GM20000 (cell line): ENCODE results near the gene CAMTA1.

ENCODE experiments used
- DNase-seq: peaks from one replicate; pipeline ENCODE4 v3.0.0; 2012; ENCODE audit warnings: low spot score
- TF ChIP-seq, protein P1 (sequence below): IDR thresholded peaks from 2 replicates; pipeline ENCODE4 v1.5.1; 2012; ENCODE audit warnings: mild to moderate bottlenecking, control low read depth; ENCODE audit errors: extremely low read depth, missing control alignments

The CAMTA1 gene

DNA sequence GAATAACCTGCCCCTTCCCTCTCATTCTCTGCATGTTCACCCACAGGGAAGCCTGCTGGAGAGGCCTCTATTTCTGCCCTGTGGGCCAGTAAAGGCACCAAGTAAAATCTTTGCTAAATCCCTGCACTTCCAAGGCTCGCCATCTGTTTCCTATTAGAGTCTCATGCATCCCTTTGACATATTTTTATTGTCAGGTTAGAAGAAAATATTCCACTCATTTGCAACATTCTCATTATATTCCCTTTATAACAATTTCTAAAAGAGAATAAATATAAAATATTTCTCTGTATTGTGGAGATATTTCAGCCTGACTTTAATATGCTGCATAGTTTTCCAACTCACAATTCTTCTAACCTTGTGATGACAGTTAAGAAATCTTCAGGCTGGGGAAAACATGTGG, 645.4 kb downstream of the CAMTA1 start:
- TF ChIP-seq, protein P1, sequence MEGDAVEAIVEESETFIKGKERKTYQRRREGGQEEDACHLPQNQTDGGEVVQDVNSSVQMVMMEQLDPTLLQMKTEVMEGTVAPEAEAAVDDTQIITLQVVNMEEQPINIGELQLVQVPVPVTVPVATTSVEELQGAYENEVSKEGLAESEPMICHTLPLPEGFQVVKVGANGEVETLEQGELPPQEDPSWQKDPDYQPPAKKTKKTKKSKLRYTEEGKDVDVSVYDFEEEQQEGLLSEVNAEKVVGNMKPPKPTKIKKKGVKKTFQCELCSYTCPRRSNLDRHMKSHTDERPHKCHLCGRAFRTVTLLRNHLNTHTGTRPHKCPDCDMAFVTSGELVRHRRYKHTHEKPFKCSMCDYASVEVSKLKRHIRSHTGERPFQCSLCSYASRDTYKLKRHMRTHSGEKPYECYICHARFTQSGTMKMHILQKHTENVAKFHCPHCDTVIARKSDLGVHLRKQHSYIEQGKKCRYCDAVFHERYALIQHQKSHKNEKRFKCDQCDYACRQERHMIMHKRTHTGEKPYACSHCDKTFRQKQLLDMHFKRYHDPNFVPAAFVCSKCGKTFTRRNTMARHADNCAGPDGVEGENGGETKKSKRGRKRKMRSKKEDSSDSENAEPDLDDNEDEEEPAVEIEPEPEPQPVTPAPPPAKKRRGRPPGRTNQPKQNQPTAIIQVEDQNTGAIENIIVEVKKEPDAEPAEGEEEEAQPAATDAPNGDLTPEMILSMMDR: no peak
- DNase-seq: no peak

DNA sequence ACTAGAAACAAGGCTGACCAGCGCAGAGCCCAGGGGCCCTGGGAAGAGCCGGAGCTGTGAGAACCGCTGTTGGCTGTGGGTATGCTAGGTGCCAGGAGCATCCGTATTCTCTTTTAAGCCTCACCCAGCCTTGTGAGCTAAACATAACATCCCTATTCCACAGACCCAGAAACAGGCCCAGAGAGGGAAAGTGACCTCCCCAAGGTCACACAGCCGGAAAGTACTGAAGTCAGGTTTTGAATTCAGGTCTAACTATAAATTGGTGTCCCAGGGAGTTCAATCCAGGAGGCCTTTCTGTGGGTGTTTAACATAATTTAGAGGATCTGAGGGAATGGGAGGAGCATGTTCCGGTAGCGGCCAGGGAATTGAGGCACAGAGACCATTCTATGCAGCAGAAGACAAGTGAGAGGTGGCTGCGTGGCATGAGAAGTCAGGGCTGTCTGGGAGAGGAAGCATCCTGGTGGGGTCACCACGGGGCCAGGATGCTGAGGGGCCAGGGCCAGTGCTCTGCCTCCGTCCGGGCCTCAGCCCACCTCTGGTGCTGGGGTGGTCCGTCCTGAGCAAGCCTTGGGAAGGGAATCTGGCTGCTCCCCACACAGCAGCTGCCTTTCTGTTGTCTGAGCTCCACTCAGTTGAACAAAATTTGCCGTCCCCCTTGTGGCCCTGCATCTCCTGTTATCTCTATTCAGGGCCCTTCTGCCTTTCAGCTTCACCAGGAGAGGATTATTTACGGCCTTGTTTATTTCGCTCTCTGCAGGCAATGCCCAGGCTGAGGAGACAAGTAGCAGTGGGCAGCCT, 647.0 kb downstream of the CAMTA1 start:
- no peak for DNase-seq

DNA sequence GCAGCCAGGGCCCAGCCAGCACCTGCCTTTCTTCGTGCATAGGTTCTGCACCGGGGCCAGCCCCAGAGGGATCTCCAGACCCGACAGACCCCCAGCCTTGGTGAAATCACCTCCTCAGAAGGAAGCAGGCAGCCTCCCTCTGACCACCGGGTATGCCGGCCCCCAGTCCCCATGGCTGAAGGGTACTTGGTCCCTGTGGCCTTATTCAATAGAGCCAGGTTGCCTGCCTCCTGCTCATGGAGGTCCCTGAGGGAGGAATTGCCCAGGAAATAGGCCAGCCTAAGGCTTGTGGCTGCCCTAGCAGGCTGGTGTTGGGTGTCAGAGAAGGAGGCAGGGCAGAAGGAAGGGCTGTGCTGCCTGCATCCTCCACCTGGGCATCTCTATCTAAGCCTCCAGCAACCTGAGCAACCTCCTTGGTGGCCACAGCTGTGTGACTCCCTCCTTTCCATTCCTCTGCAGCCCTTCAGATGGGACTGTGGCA, 647.7 kb downstream of the CAMTA1 start:
- DNase-seq: no peak
- TF ChIP-seq, protein P1: no peak

More for the DNA sequence above, 647.0 kb downstream of the CAMTA1 start:
- TF ChIP-seq, protein P1: no peak

DNA sequence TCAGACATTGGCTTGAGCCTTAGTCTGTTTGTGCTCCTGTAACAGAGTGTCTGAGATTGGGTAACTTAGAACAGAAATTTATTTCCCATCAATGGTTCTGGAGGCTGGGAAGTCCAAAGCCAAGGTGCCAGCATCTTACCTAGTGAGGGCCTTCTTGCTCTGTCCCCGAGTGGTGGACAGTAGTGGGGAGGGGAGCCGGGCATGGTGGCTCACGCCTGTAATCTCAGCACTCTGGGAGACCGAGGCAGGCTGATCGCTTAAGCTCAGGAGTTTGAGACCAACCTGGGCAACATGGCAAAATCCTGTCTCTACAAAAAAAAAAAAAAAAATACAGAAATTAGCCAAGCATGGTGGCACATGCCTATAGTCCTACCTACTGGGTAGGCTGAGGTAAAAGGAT, 649.3 kb downstream of the CAMTA1 start:
- no peak for DNase-seq
- TF ChIP-seq, protein P1: no peak

DNA sequence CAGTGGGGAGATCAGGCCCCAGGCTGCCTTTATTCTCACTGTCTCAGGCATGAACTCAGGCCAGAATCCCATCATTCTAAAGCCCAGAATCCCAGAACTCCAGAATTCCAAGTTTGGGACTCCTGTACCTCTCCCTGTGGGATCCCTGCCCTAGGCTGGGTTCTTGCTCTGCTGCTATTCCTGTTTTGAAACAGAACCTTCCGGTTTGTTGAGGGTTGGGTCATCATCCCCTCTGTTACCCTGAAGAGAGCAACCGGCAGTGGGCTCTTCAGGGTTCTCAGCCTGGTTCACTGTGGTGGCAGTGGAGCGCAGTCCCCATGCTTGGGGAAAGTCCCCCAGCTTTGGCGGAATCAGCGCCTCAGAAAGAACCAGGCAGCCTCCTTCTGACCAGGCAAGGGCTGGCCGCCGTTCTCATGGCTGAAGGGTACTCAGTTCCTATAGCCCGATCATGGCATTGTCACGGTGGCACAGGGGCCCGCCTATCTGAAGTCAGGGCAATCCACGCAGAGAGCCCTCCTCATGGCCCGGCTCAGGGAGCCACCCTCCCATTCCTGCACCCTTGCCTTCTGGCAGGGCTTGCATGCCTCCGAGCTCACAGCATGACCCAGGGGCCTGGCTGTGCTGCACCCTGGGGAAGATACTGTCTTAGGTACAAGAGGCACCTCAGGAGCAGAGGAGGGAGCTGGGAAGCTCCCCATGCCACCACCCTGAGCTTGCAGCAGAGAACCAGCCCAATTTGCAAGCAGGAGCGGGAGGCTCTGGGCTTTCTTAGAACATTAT, 650.2 kb downstream of the CAMTA1 start:
- TF ChIP-seq, protein P1: no peak
- no peak for DNase-seq

DNA sequence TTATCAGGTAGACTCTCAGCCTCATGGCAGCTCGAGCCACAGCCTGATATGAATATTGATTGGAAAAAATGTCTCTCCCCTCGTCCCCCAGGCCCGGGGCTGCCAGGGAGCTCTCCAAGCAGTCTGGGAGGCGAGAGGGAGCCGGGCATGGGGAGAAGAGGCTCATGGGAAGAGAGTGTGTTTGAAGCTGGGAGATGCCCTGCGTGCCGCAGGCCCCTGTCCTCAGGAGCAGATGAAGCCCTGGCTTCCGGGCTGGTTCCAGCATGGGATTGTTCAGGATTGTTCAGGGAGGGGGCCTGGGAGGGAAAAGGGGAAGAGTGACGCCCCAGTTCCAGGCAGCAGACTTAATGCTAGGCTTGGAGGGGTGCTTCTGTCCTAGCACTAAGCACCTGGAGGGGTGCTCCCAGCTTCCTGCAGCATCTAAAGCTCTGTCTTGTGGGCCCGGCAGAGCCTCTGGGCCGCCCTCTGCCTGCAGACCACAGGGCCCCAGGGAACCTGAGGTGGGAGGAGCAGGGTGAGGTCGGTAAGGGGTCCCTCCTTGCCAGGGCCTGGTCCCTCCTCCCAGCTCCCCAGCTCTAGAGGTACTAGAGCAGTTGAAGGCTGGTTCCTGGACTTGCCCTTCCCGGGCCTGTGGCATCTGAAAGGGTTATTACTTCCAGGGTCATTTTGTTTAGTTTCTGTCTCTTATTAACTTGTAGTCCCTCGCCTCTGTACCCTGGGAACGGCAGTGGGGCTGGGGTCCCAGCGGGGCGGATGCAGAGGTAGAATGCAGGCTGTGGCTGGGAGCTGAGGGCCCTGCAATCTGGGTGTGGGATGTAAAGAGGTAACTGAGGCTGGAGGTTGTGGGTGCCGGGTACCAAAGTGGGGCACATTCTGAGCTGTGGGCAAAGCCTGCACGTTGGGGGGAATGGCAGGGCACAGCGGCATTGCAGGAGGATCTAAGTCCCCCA, 651.1 kb downstream of the CAMTA1 start:
- no peak for DNase-seq
- TF ChIP-seq, protein P1: no peak
